GM18873 (cell line): ENCODE results near the gene TULP1.
"Not testable (repeated sequence)": the region's sequence is repeated elsewhere in the genome, so short reads cannot be mapped to it uniquely, and the experiment has no call there.

ENCODE experiments used
- ATAC-seq: cut with Tn5 transposase; IDR thresholded peaks from one replicate; pipeline ENCODE4 v1.9.1; 2021; ENCODE audit warnings: mild to moderate bottlenecking, moderate library complexity, moderate number of reproducible peaks; ENCODE audit not compliant: unreplicated experiment, low FRiP score

The TULP1 gene

DNA sequence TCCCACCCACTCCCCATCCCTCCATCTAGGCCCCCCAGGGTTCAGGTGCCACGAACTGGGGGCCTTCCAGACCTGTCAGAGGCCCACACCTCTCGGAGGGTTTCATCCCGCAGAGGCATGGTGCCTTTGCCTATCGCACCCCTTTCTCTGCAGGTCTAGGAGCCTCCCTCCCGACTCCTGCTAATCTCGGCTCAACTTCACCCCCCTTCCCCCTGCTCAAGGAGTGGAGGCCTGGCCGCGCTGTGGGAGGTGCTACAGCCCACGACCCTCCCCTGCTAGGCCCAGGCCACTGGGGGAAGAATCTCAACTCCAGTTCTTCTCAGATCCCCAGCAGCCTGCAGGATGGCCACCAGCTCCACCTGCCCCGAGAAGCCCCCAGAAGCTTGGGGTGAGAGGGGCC is at the start of gene TULP1:
Gene TULP1 (minus strand): TSS at position 157 of the 400 bp plus-strand sequence. CDS start 38 bp downstream, at position 119.
- no peak for ATAC-seq

DNA sequence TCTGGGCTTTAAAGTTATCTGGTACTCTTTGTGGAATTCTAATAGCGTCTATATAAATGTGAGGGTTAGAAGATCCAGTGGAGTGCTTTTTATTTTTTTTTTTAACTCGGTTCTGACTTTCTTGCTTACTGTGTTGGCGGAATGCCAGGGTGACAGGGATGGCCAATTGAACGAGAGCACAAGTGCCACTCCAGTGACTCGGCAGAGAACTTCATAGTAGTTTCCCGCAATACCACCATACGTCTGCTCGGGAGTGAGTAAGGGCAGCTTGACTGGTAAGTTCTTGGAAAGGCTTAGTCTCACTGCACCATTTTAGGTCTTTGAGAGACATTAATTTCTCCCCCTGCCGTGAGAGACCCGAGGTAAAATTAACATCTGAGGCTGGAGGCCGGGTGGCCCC is 49.4 kb upstream of the TULP1 start:
- no peak for ATAC-seq

DNA sequence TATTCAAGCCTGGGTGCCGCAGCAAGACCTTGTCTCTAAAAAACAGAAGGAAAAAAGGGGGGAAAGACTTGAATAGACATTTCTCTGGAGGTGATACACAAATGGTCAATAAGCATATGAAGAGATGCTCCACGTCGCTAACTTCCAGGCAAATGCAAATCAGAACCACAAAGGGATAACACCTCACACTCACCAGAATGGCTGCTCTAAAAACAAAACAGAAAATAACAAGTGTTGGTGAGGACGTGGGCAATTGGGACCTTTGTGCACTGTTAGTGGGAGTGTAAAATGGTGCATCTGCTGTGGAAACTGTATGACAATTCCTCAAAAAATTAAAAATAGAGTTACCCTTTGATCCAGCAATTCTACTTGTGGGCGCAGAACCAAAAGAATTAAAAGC is 48.4 kb upstream of the TULP1 start:
- ATAC-seq: no peak

DNA sequence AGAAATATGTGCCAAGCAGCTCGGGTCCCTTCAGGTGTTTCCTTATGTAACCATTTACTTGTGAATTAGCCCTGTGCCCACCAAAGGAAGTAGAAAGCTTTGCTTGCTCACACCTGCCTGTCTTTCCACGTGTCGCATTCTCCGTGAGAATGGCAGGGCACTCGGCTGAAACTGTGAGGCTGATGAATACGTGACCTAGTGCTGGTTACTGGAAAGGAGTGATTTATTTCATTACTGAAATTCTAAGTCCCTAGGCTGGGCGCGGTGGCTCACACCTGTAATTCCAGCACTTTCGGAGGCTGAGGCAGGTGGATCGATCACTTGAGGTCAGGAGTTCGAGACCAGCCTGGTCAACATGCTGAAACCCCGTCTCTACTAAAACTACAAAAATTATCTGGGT is 45.9 kb upstream of the TULP1 start:
- no peak for ATAC-seq

DNA sequence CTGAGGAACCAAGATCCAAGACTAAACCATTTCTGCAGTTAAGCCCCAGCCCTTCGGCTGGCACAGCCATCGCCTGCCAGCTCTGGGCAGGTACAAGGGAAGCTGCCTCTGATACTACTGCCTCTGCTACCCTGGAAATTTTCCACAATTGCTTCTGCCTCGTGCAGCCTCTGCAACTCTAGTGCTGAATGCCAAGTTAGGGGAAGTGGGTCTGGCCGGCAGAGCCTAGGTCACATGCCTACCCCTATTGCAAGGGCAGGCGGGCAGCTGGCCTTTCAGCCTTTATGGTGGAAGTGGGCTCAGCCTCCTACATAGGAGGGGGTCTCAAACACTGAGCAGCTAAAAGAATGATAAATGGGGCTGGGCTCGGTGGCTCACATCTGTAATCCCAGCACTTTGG is 44.5 kb upstream of the TULP1 start:
- ATAC-seq: no peak

DNA sequence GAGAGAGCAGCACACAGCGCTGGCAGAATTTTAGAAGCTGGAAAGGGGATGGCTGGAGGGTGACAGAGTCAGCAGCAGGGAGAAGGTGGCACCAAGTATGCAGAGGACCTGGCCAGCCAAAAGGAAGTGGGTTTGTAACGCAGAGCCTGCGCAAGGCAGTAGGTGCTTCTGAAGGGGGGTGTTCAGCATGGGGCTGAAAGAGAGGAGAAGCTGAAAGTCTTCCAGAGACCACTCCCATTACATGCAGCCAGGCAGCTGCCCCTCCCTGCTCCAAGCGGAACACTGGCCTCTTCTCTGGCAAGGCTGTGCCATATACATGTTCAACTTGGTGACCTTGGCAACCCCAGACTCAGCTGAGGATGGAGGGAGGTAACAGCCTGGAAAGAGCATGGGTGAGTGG is 42.1 kb upstream of the TULP1 start:
- no peak for ATAC-seq

DNA sequence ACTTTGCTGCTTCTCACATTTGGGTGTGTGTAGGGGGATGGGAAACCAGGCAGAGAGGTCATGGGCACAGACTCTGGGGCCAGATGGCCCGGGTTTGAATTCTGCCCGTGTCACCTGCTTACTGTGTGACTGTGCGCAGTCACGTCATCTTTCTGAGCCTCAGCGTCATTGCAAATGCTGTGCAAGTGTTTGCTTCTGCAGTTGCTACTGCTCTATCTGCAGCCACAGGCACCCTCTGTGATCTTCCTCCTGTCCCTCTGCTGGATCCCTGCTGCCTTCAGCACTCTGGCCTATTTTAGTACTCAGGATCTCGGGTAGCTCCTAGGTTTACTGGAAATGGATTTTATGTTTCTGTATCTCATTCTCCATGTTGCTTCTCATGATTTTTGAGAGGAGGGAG is 40.6 kb upstream of the TULP1 start:
- no peak for ATAC-seq

DNA sequence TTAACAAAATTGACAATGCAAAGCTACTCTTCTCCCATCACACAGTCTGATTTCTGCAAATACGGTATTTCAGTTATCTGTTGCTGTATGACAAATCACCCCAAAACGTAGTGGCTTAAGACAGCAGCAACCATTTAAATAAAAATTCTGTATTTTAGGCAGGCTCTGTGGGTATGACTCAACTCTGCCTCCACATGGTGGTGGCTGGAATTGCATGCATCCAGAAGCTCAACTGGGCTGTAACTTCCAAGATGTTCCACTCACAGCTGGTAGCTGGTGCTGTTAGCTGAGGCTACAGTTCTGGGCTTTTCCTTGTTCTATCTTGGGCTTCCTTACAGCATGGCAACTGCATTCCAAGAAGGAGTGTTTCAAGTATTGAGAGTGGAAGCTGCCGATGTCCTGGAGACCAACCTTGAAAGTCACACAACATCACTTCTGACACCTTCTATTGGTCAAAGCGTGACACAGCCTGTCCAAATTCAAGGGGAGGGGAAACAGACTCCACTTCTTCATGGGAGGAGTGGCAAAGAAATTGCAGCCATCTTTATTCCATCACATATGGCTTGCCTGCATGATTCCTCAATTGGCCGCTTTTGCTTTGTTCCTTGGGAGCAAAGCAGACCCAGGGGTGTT is 39.7 kb upstream of the TULP1 start:
- ATAC-seq: no peak

DNA sequence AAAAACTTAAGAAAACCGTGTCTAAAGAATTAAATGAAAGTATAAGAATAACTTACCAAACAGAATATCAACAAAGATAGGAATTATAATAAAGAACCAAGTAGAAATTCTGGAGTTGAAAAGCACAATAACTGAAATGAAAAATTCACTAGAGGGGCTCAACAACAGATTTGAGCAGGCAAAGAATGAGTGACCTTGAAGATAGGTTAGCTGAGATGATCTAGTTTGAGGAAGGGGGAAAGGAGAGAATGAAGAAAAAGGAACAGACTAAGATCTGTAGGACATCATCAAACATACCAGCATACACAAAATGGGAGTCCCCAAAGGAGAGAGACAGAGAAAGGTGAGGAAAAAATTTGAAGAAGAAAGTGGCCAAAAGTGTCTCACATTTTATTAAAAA is 37.7 kb upstream of the TULP1 start:
- ATAC-seq: no peak

DNA sequence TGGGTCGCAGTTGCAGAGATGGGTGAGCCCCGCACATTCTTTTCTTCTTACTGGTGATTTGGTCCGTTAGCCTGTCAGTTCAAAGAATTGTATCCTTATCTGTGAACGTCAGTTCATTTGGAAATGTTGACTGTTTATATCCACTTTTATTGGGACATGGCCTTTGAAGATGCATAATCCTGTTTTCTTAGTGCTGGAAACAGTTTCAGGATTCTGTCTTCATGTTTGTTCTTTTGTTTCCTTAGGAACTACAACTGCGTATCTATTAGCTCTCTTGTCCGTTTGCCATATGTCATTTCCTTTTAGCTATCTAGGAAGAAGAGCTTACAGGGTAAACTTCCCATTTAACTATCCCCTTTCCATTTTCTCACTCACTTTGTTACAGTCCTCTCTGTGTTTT is 35.0 kb upstream of the TULP1 start:
- ATAC-seq: no peak

DNA sequence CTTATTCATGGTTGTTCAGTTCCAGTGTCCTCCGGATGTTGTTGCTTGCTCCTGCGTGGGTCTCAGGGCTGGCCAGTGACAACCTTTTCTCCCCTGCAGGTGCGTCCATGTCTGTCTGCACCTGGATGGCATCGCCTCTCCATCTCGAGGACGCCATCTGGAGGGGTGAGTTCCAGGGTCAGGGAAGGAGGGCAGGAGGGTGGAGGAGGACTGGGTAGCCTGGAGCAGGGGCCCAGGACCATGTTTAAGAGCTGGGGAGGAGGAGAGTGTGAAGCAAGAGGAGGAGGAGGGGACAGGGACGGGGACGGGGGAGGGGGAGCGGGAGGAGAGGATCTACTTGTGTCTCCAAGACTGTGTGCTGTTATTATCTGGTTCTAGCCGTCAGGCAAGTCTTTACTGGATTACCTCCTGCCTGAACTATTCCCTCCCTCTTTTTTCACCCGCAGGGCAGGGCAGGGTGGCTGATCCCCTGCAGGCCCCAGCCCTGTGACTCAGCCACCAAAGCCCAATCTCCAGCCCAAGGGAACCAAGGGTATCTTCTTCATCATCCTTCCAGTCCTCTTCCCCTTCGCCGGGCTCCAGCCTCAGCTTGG is 32.2 kb upstream of the TULP1 start:
- ATAC-seq: no peak

DNA sequence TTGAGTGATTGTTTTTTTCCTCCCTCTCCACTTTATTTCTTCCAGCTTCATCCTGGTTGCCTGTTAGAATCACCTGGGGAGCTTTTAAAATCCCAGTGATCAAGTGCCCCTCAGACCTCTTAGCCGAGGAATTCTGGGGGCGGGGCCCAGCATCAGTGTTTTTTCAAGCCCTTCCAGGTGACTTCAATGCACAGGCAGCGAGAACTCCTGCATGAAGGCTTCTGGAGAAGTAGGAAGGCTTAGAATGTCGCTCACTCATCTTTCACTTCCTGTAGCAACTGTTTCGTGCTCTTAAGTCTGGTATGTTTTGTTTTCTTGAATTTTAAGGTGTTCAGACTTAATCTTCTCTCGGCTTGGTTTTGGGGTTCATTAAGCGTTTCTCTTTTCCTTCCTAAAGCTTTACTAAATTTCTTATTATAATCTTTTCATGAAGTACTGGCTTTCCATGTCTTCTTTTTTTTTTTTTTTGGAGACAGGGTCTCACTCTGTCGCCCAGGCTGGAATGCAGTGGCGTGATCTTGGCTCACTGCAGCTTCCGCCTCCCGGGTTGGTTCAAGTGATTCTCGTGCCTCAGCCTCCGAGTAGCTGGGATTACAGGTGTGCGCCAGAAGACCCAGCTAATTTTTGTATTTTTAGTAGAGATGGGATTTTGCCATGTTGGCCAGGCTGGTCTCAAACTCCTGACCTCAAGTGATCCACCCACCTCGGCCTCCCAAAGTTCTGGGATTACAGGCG is 30.9 kb upstream of the TULP1 start:
- no peak for ATAC-seq

DNA sequence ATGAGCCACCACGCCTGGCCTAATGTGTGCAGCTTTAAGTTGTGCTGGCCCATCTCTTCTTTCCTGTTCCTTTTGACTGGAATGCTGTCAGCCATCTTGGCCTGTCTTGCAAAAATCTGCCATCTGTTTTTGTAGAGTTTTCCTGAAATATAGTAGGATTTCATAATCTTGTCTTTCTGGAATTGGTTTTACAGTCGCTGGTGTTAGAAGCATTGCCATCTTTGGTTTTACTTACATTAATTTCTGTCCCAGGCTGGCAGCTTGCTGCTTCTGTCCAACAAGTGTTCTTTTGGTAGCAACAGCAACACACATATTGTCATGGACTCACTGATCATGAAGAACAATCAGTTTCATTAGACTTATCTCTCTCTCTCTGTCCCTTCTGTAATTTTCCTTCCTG is 29.1 kb upstream of the TULP1 start:
- ATAC-seq: no peak

DNA sequence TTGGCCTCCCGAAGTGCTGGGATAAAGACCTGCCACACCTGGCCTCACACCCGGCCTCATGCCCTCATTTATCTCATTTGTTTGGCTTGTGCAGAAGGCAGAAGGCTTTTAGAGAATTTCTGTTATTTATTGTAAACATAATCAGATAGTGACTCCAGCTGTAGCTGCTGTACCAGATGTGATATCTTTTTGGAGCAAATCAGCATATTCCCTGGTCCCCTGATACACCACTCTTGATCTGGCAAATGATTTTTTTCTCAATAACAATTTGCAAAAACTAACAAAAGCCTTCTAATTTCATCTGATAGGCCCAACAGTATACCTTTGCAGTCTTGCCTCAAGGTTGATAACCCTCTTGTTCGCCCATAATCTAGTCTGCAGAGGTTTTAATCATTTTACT is 26.5 kb upstream of the TULP1 start:
- ATAC-seq: no peak

DNA sequence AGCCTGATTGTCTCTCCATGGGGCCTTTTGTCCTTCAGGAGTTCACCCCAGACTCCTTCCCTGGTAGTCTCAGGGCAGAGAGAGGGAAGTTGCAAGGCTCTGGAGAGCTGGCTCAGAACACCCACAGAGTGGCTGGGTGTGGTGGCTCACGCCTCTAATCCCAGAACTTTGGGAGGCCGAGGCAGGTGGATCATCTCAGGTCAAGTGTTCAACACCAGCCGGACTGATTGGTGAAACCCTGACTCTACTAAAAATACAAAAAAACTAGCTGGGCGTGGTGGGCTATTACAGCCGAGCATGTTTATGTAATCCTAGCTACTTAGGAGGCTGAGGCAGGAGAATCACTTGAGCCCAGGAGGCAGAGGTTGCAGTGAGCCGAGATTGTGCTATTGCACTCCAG is 23.2 kb upstream of the TULP1 start:
- not testable (repeated sequence) for ATAC-seq

DNA sequence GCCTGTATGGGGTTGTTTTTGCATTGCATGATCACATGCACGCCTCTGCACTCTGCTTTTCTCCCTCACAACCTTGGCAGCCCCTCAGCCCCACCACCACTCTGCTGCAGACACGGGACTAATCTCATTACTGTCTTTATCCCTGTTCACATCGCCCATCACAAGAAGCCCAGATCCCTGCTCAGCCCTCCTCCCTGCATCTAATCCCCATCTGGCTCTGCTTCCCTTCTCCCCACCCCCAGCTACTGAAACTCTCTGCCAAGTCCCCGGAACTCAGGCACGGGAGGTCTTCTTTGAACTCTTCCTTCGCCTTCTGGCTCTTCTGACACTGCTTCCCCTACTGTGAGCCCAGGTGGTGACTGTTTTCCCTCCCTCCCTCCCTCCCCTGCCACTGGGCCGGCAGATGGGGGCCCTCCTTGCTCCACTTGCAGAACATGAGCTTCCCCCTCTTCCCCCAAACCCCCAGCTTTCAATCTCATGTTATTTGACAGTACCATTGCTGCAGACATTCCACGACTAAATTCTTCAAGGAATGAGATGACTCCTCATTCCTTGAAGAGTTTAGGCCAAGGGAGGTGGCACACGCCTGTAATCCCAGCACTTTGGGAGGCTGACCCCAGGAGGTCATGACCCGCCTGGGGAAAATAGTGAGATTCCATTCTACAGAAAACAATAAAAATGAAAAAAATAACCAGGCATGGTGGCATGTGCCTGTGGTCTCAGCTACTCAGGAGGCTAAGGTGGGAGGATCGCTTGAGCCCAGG is 21.9 kb upstream of the TULP1 start:
- ATAC-seq: no peak

DNA sequence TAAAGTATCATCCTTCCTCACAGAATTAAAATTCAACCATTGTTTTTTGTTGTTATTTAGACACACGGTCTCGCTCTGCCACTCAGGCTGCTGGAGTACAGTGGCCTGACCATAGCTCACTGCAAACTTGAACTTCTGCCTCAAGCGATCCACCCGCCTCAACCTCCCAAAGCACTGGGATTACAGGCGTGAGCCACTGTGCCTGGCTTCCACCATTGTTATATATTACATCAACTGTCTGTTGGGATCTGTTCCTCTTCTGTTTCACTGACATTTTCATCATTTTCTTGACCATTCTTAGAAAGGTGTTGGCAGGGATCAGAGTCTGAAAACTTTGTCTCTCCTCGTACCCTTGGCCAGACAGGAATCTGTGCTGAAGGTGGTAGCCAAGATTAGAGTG is 21.3 kb upstream of the TULP1 start:
- no peak for ATAC-seq

DNA sequence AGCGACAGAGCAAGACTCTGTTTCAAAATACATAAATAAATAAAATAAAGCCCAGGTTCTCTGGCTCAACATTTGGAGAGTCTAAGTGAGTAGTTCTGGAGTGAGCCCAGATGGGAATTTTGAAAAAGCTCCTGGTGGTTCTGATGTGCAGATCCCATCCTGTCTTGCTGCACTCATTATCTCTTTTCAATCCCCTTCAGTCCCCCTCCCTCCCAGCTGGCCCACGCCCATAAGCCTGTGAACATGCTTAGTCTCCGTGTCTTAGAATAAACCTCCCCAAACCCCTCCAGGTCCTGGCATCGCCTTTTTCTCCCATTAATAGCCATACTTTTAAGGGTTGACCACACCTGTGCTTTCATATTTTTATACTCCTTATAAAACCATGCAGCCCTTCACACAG is 19.4 kb upstream of the TULP1 start:
- no peak for ATAC-seq

DNA sequence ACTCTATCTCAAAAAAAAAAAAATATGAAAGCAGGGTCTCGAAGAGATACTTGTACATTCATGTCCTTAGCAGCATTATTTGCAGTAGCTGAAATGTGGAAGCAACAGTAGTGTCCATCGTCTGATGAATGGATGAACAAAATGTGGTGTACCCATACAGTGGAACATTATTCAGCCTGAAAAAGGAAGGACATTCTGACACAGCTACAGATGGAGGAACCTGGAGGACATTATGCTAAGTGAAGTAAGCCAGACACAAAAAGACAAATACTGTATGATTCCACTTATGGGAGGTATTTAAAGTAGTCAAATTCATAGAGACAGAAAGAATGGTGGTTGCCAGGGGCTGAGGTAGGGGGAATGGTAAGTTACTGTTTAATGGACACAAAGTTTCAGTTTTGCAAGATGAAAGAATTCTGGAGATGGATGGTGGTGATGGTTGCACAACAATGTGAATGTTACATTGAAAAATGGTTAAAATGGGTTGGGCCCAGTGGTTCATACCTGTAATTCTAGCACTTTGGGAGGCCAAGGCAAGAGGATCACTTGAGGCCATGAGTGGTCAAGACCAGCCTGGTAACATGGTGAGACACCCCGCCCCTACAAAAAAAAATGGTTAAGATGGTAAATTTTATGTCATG is 11.8 kb upstream of the TULP1 start:
- ATAC-seq: no peak

DNA sequence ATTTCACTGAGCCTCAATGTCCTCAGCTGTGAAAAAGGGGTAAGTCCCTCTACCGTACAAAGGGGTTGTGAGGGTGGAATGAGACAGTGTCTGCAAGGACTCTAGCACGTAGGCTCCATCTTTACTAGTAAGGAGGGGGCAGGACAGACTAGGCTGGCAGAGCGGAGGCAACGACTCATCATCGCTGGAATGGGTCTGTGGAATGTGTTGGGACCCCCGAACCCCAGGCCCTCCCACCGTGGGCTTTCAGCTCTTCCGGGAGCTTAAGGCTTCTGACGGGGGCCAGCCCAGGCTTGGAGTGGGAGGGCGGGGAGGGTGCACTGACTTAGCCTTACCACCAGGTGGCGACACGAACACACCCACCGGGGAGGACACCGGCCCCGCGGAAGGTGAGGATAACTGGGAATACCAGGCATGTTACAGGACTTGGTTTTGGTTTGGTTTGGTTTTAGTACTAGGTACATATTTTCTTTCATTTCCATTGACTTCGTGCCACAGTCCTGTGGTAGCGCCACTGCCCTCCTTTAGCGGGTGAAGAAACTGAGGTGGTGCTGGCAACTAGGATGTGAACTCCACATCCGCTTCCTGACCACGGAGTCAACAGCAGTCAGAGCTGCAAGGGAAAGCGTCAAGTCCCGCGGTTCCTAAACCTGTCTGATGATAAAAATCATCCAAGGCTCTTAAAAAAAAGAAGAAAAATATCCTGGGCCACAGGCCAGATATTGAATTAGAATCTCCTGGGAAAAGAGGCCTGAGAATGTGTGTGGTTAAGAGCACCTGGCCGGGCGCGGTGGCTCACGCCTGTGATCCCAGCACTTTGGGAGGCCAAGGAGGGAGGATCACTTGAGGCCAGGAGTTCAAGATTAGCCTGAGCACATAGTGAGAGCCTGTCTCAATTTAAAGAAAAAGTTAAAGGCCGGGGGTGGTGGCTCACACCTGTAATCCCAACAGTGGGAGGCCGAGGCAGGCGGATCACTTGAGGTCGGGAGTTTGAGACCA is 10.3 kb upstream of the TULP1 start:
- ATAC-seq: no peak
